ENCODE data around the gene BANP.

Gene BANP

DNA sequence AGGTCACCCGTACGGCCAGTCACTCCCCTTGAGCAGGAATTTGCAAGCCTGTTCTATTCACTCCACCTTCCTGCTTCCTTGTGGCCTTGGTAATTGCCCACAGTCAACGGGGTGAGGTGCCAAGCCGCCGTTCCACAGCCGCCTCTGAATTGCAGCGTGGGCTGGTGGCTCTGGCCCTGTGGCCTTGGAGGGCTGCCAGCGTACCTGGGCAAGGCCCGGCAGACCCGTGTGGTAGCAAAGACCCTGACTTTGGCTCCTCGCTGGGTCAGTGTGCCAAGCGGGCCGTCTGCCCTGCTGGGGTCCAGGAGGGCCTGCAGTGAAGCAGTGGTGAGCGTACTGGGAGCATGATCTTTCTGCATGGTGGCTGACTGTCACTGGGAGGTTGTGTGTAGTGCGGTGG lies 3.6 kb downstream of the BANP start:
- H3K4me3 ChIP-seq (ENCODE audit: low read depth, low read length) = no peak overlapping the region
- no peak overlapping the region; the same call in 1 of the 2 replicates for H3K27ac ChIP-seq (ENCODE audit: extremely low read depth, low read depth, low read length)
- CTCF ChIA-PET = no interaction called here
- H3K9me3 ChIP-seq (ENCODE audit: control insufficient read depth, insufficient read depth, low read depth, low read length) = no peaks in the 10 kb centered on the region
- TF ChIP-seq HOXC10 (CRISPR knock-in tag; IDR thresholded peaks at IDR 0.05) (no peak), ZNF426 (tag by site-specific recombination; IDR thresholded peaks at IDR 0.05) (no peak), ZNF549 (tag by site-specific recombination; IDR thresholded peaks at IDR 0.05) (no peak), ZNF521 (tag by site-specific recombination; IDR thresholded peaks at IDR 0.05) (no peak), BCL11A (tag by site-specific recombination; IDR thresholded peaks at IDR 0.05; ENCODE audit: low read depth) (no peak), ZNF600 (tag by site-specific recombination; IDR thresholded peaks at IDR 0.05) (no peak), ZNF157 (tag by site-specific recombination; IDR thresholded peaks at IDR 0.05) (no peak), ZNF184 (tag by site-specific recombination; IDR thresholded peaks at IDR 0.05) (no peak), ZNF366 (tag by site-specific recombination; conservative IDR thresholded peaks at IDR 0.05) (no peak), MYNN (tag by site-specific recombination; IDR thresholded peaks at IDR 0.05; ENCODE audit: borderline replicate concordance) (no peak), ZNF302 (tag by site-specific recombination; IDR thresholded peaks at IDR 0.05; ENCODE audit: low read depth) (no peak), ZNF423 (tag by site-specific recombination; IDR thresholded peaks at IDR 0.05) (no peak), ZNF174 (tag by site-specific recombination; IDR thresholded peaks at IDR 0.05) (no peak)
- TF ChIP-seq, protein P1, sequence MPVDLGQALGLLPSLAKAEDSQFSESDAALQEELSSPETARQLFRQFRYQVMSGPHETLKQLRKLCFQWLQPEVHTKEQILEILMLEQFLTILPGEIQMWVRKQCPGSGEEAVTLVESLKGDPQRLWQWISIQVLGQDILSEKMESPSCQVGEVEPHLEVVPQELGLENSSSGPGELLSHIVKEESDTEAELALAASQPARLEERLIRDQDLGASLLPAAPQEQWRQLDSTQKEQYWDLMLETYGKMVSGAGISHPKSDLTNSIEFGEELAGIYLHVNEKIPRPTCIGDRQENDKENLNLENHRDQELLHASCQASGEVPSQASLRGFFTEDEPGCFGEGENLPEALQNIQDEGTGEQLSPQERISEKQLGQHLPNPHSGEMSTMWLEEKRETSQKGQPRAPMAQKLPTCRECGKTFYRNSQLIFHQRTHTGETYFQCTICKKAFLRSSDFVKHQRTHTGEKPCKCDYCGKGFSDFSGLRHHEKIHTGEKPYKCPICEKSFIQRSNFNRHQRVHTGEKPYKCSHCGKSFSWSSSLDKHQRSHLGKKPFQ (tag by site-specific recombination; IDR thresholded peaks at IDR 0.05) = no peak
- TF ChIP-seq, protein P2, sequence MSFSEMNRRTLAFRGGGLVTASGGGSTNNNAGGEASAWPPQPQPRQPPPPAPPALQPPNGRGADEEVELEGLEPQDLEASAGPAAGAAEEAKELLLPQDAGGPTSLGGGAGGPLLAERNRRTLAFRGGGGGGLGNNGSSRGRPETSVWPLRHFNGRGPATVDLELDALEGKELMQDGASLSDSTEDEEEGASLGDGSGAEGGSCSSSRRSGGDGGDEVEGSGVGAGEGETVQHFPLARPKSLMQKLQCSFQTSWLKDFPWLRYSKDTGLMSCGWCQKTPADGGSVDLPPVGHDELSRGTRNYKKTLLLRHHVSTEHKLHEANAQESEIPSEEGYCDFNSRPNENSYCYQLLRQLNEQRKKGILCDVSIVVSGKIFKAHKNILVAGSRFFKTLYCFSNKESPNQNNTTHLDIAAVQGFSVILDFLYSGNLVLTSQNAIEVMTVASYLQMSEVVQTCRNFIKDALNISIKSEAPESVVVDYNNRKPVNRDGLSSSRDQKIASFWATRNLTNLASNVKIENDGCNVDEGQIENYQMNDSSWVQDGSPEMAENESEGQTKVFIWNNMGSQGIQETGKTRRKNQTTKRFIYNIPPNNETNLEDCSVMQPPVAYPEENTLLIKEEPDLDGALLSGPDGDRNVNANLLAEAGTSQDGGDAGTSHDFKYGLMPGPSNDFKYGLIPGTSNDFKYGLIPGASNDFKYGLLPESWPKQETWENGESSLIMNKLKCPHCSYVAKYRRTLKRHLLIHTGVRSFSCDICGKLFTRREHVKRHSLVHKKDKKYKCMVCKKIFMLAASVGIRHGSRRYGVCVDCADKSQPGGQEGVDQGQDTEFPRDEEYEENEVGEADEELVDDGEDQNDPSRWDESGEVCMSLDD (tag by site-specific recombination; IDR thresholded peaks at IDR 0.05) = no peak
- TF ChIP-seq, protein P3, sequence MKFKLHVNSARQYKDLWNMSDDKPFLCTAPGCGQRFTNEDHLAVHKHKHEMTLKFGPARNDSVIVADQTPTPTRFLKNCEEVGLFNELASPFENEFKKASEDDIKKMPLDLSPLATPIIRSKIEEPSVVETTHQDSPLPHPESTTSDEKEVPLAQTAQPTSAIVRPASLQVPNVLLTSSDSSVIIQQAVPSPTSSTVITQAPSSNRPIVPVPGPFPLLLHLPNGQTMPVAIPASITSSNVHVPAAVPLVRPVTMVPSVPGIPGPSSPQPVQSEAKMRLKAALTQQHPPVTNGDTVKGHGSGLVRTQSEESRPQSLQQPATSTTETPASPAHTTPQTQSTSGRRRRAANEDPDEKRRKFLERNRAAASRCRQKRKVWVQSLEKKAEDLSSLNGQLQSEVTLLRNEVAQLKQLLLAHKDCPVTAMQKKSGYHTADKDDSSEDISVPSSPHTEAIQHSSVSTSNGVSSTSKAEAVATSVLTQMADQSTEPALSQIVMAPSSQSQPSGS (tag by site-specific recombination; IDR thresholded peaks at IDR 0.05; ENCODE audit: low read depth) = no peak
- TF ChIP-seq, protein P4, sequence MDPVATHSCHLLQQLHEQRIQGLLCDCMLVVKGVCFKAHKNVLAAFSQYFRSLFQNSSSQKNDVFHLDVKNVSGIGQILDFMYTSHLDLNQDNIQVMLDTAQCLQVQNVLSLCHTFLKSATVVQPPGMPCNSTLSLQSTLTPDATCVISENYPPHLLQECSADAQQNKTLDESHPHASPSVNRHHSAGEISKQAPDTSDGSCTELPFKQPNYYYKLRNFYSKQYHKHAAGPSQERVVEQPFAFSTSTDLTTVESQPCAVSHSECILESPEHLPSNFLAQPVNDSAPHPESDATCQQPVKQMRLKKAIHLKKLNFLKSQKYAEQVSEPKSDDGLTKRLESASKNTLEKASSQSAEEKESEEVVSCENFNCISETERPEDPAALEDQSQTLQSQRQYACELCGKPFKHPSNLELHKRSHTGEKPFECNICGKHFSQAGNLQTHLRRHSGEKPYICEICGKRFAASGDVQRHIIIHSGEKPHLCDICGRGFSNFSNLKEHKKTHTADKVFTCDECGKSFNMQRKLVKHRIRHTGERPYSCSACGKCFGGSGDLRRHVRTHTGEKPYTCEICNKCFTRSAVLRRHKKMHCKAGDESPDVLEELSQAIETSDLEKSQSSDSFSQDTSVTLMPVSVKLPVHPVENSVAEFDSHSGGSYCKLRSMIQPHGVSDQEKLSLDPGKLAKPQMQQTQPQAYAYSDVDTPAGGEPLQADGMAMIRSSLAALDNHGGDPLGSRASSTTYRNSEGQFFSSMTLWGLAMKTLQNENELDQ (tag by site-specific recombination; IDR thresholded peaks at IDR 0.05; ENCODE audit: low read depth) = no peak
- H3K36me3 ChIP-seq (ENCODE audit: control insufficient read depth in 2 of 2, insufficient read depth in 1 of 2, low read length in 2 of 2) = peaks cover 4 to 46% of the 10 kb centered on the region in 2 experiments; a peak in 2 of 3 replicates
- peaks cover 16% of the 10 kb centered on the region for H3K4me1 ChIP-seq (ENCODE audit: control insufficient read depth, insufficient read depth, low read length)
- POLR2A ChIA-PET = no interaction called here
